ENCODE results near the gene IQGAP2.

The IQGAP2 gene

GRCh38 chr5:76747706-76748105 lies 344.6 kb downstream of the IQGAP2 start:
- no peak for DNase-seq (ENCODE audit: low spot score)

DNA sequence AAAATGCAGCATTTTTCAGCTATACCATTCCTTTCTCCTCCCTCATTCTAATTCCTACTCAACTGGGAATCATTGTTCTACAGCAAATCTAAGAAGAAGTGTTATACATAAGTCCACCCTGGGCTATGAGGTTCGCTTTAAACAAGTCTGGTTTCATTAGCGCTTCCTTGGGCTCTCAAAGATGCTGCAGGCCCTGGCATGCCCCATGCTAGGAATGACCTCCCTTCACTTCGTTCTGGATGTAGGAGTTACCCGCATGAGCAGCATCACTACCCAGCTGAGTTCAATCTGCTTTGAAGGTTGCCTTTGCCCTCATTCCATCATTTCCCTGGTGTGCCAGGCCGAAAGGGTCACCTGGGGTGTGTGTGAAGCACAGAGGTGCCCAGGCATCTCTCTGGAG lies 348.2 kb downstream of the IQGAP2 start:
- DNase-seq (ENCODE audit: low spot score), result no peak

- no peak for DNase-seq (ENCODE audit: low spot score)
Observed at GRCh38 chr5:76754668-76755078, 351.6 kb downstream of the IQGAP2 start.

DNA sequence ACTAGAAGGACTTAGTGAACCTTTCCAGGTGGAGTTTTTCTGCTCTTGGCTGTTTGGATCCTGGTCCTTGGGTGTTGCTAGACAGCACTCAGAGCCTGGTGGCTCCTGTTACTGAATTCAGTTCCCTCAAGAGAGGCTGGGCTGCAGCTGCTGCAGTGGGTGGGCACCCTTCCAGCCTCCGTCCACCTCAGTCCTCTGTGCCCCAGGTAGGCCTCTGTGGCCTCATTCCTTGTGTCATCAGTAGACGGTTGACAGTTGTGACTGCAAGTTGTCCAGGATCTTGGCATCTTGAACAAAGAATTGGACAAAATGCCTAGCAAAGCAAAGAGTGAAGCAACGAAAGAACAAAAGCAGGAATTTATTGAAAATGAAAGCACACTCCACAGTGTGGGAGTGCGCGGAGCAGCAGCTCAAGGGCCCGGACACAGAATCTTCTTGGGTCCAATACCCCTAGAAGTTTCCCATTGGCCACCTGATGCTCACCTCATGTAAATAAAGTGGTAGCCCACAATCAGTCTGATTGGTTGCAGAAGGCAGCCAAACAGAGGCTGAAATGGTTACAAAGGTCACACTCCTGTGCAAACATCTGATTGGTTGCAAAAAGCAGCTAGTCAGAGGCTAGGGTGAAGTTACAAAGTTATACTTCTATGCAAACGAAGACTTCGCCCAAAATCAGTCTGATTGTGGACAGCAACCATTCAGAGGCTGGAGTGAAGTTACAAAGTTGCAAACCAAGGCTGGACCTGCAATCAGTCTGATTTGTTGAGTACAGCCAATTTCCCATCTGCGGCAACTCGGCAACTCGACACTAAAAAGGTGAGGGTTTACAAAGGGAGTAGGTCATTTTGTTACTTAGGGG lies 352.9 kb downstream of the IQGAP2 start:
- no peak for DNase-seq (ENCODE audit: low spot score)

GRCh38 chr5:76757049-76757448 lies 354.0 kb downstream of the IQGAP2 start:
- DNase-seq (ENCODE audit: low spot score), result no peak

Measured in LoVo (cell line).